HepG2 (cell line): Measurements from ENCODE around the gene HAUS2. TPM values are rescaled to one million over a fixed set of nuclear protein-coding genes. Genes with fewer than 3 reads are reported as not detected.
A peak's percentile ranks its signal among the peaks of the same experiment; 100 is the strongest.

ENCODE experiments used
- ATF1 ChIP-seq: IDR thresholded peaks from 2 replicates; pipeline ENCODE4 v1.6.1; 2016; ENCODE audit warnings: mild to moderate bottlenecking, control low read depth
- ATF4 ChIP-seq, 2 experiments: fragments of 450-650 bp in 1 of 2; sonication (generic) in 1 of 2; formaldehyde crosslinking; IDR thresholded peaks; 2 replicates each; pipeline versions ENCODE4 v1.5.0 to v1.8.0; 2020 to 2022; ENCODE audit warnings: mild to moderate bottlenecking in 1 of 2, missing genetic modification reagents in 1 of 2
- CEBPB ChIP-seq: IDR thresholded peaks from 2 replicates; pipeline ENCODE4 v1.6.1; 2011; ENCODE audit warnings: low read depth, low read length, improper control_type of control experiment, borderline replicate concordance
- CERS6 ChIP-seq: sonication (generic); formaldehyde crosslinking; IDR thresholded peaks from 2 replicates; pipeline ENCODE4 v1.5.0; 2020; ENCODE audit warnings: missing genetic modification reagents
- ELF3 ChIP-seq: IDR thresholded peaks from 2 replicates; pipeline ENCODE4 v1.6.1; 2016; ENCODE audit warnings: missing genetic modification reagents, missing compliant biosample characterization
- GMEB1 ChIP-seq: sonication (generic); formaldehyde crosslinking; IDR thresholded peaks from 2 replicates; pipeline ENCODE4 v1.5.1; 2020; ENCODE audit warnings: missing genetic modification reagents, mild to moderate bottlenecking, borderline replicate concordance
- GTF3A ChIP-seq: sonication (generic); formaldehyde crosslinking; conservative IDR thresholded peaks from 2 replicates; pipeline ENCODE4 v1.4.0; 2020; ENCODE audit warnings: mild to moderate bottlenecking, missing genetic modification reagents
- KLF6 ChIP-seq: IDR thresholded peaks from 2 replicates; pipeline ENCODE4 v1.8.0; 2016; ENCODE audit warnings: missing biosample characterization, missing genetic modification reagents
- NCOR1 ChIP-seq: fragments of 200-600 bp; sonication (generic); IDR thresholded peaks from 2 replicates; pipeline ENCODE4 v1.7.0; 2017; ENCODE audit warnings: antibody characterized with exemption, low read length, borderline replicate concordance
- POLR2A ChIP-seq, 2 experiments: IDR thresholded peaks; 2 replicates each; pipeline ENCODE4 v1.6.1; 2011; ENCODE audit warnings: low read depth in 2 of 2, low read length in 2 of 2, mild to moderate bottlenecking in 1 of 2, moderate library complexity in 1 of 2; ENCODE audit not compliant: insufficient read depth in 1 of 2
- SCMH1 ChIP-seq: sonication (generic); formaldehyde crosslinking; IDR thresholded peaks from 2 replicates; pipeline ENCODE4 v1.9.0; 2021; ENCODE audit warnings: missing genetic modification reagents, mild to moderate bottlenecking, borderline replicate concordance
- SIN3A ChIP-seq: IDR thresholded peaks from 2 replicates; pipeline ENCODE4 v1.6.1; 2011; ENCODE audit warnings: low read depth, mild to moderate bottlenecking, control low read depth, low read length, borderline replicate concordance
- SMC3 ChIP-seq: IDR thresholded peaks from 2 replicates; pipeline ENCODE4 v1.6.1; 2011; ENCODE audit warnings: low read length, improper control_type of control experiment
- SUZ12 ChIP-seq: fragments of 150-350 bp; IDR thresholded peaks from 2 replicates; pipeline ENCODE4 v1.6.1; 2014; ENCODE audit warnings: low read depth, low read length
- ZFAT ChIP-seq: sonication (generic); formaldehyde crosslinking; conservative IDR thresholded peaks from 2 replicates; pipeline ENCODE4 v1.8.1; 2023; ENCODE audit warnings: missing genetic modification reagents, inconsistent platforms
- ZKSCAN8 ChIP-seq: IDR thresholded peaks from 2 replicates; pipeline ENCODE4 v1.6.1; 2016; ENCODE audit warnings: borderline replicate concordance, missing genetic modification reagents, missing compliant biosample characterization
- ZNF121 ChIP-seq: sonication (generic); formaldehyde crosslinking; IDR thresholded peaks from 2 replicates; pipeline ENCODE4 v1.5.0; 2020; ENCODE audit warnings: mild to moderate bottlenecking, missing genetic modification reagents
- ZNF143 ChIP-seq: sonication (generic); formaldehyde crosslinking; IDR thresholded peaks from 2 replicates; pipeline ENCODE4 v1.4.0; 2020; ENCODE audit warnings: missing genetic modification reagents
- ZNF292 ChIP-seq: sonication (generic); formaldehyde crosslinking; IDR thresholded peaks from 2 replicates; pipeline ENCODE4 v1.8.1; 2022; ENCODE audit warnings: mild to moderate bottlenecking, low read depth, missing genetic modification reagents, borderline replicate concordance
- ZNF512B ChIP-seq: sonication (generic); formaldehyde crosslinking; IDR thresholded peaks from 2 replicates; pipeline ENCODE4 v1.5.1; 2020; ENCODE audit warnings: missing genetic modification reagents, mild to moderate bottlenecking, borderline replicate concordance
- ZNF562 ChIP-seq: sonication (generic); formaldehyde crosslinking; IDR thresholded peaks from 2 replicates; pipeline ENCODE4 v1.8.0; 2022; ENCODE audit warnings: missing genetic modification reagents, borderline replicate concordance
- ZNF678 ChIP-seq: sonication (generic); formaldehyde crosslinking; IDR thresholded peaks from 2 replicates; pipeline ENCODE4 v1.4.0; 2020; ENCODE audit warnings: mild to moderate bottlenecking, missing genetic modification reagents
- polyA plus RNA-seq, 8 experiments: library from polyadenylated mRNA; depleted of rRNA in 3 of 8; stranded (reverse) in 7 of 8; unstranded in 1 of 8; fragments of >200 nt; fragmentation: Illumina TruSeq in 4 of 8; extraction: Trizol in 4 of 8; gene quantifications; 2 replicates each; pipeline versions ENCODE4 v1.2.1 to v1.2.3, GENCODE V29; 2011 to 2016; ENCODE audit warnings: low read depth in 4 of 8, missing spikeins in 1 of 8, mixed read lengths in 1 of 8; ENCODE audit not compliant: insufficient read depth in 1 of 8
- total RNA-seq, 5 experiments: library from RNA; depleted of rRNA; stranded (reverse); fragments of >200 nt; fragmentation: Illumina TruSeq; extraction: Trizol; gene quantifications; 2 replicates each; pipeline ENCODE4 v1.2.3, GENCODE V29; 2016; ENCODE audit warnings: low read depth in 1 of 5

The HAUS2 gene
- total and polyA plus RNA-seq, 2 of the 13 experiments (the other 11 are each of a cell fraction or from before 2014, with no cell fraction given): 11.6 to 32.9 TPM

GRCh38 chr15:42548249-42549031 is at the start of gene HAUS2, which contains the start of gene LRRC57 (continued):
- TF ChIP-seq ZNF562 (no peak), ELF3 (peak; percentile 65), CERS6 (no peak), ZNF143 (no peak; the same call in 1 of the 2 replicates), GTF3A (CRISPR knock-in tag) (no peak), NCOR1 (no peak), ZNF121 (CRISPR knock-in tag) (no peak), SIN3A (peak; percentile 87), ATF1 (CRISPR knock-in tag) (peak; percentile 98), SCMH1 (CRISPR knock-in tag) (no peak), ZNF292 (CRISPR knock-in tag) (no peak; the same call in 1 of the 2 replicates), SMC3 (no peak), ZKSCAN8 (CRISPR knock-in tag) (no peak), ZNF512B (CRISPR knock-in tag) (peak; percentile 73; the same call in 1 of the 2 replicates), GMEB1 (peak; percentile 92), ZNF678 (CRISPR knock-in tag) (peak; percentile 74; the same call in 1 of the 2 replicates), ATF4 (CRISPR knock-in tag; IDR thresholded peaks at IDR 0.05) (peak in 1 of 2 experiments; percentile 11; a peak in 1 of 4 replicates), POLR2A (IDR thresholded peaks at IDR 0.05; ENCODE audit: insufficient read depth in 1 of 2, low read depth in 2 of 2, low read length in 2 of 2) (peak; percentile 87 to 94), KLF6 (peak; percentile 59; the same call in 1 of the 2 replicates), ZFAT (CRISPR knock-in tag) (no peak), SUZ12 (no peak), CEBPB (no peak)
